ENCODE measurements around the gene GRID1. TPM values are rescaled to one million over a fixed set of nuclear protein-coding genes. Genes with fewer than 3 reads are reported as not detected.

GRID1 gene
- total and polyA plus RNA-seq, 9 of the 15 experiments (the other 6 are each of a cell fraction or from before 2014, with no cell fraction given) = 0.01 to 7.2 (median 1.2) TPM

GRCh38 chr10:85811405-85811804 lies 555.2 kb downstream of the GRID1 start:
- no peak for FAIRE-seq
- WGBS (ENCODE audit: insufficient coverage, low coverage, missing lambda C conversion rate) = 4% methylated on average over 2 of the region's 2 CpGs
- no TSS peak for BruUV-seq (replicated peaks)

GRCh38 chr10:85810674-85811073 lies 555.9 kb downstream of the GRID1 start:
- FAIRE-seq (no peak), DNase-seq (ENCODE audit: extremely low read depth in 1 of 4, low spot score in 3 of 4) (no peak), ATAC-seq (no peak)
- Histone ChIP-seq H3K9ac (ENCODE audit: insufficient read depth in 1 of 2, low read depth in 2 of 2, low read length in 2 of 2) (no peak overlapping the region), H3K4me2 (ENCODE audit: insufficient read depth, low read length) (no peak overlapping the region), H2AFZ (ENCODE audit: low read depth, low read length) (no peak overlapping the region), H3K27me3 (ENCODE audit: control insufficient read depth in 2 of 2, insufficient read depth in 2 of 2, low read length in 2 of 2) (no peaks in the 10 kb centered on the region), H3K9me1 (ENCODE audit: control insufficient read depth, insufficient read depth, low read length) (no peaks in the 10 kb centered on the region), H3K4me3 (no peak overlapping the region), H3K79me2 (ENCODE audit: control insufficient read depth, insufficient read depth, low read length) (no peaks in the 10 kb centered on the region), H3K27ac (ENCODE audit: extremely low read depth, low read depth, low read length) (no peak overlapping the region), H3K4me1 (replicated peaks in 1 of 2; ENCODE audit: control insufficient read depth in 2 of 2, insufficient read depth in 2 of 2, low read length in 2 of 2) (no peaks in the 10 kb centered on the region), H3K9me3 (replicated peaks; ENCODE audit: control insufficient read depth, insufficient read depth, low read depth, low read length) (no peaks in the 10 kb centered on the region), H4K20me1 (replicated peaks; ENCODE audit: control insufficient read depth, insufficient read depth, low read length) (no peaks in the 10 kb centered on the region), H3K36me3 (ENCODE audit: control insufficient read depth, insufficient read depth, low read length) (no peaks in the 10 kb centered on the region)
- intact Hi-C loops (cut with micrococcal nuclease) (no loop called here), in situ Hi-C loops (cut with MboI) (no loop called here)
- CTCF ChIA-PET (ENCODE audit: low intra/inter-chr PET ratio) = no interaction called here
- 0% methylated on average over 1 of the region's 1 CpG for WGBS (ENCODE audit: insufficient coverage, low coverage, missing lambda C conversion rate)
- TF ChIP-seq ZNF224 (CRISPR knock-in tag; IDR thresholded peaks at IDR 0.05) (no peak), LEF1 (IDR thresholded peaks at IDR 0.05) (no peak), NFRKB (IDR thresholded peaks at IDR 0.05; ENCODE audit: low read depth) (no peak), HES1 (IDR thresholded peaks at IDR 0.05; ENCODE audit: low read depth) (no peak)
- BruUV-seq (replicated peaks) = no TSS peak
- POLR2A ChIA-PET = no interaction called here

More at GRCh38 chr10:85811405-85811804, 555.2 kb downstream of the GRID1 start:
- POLR2A ChIA-PET = no interaction called here
- DNase-seq (ENCODE audit: extremely low read depth in 1 of 4, low spot score in 3 of 4) (no peak), ATAC-seq (no peak)
- Histone ChIP-seq H3K9ac (ENCODE audit: insufficient read depth in 1 of 2, low read depth in 2 of 2, low read length in 2 of 2) (no peak overlapping the region), H3K4me1 (replicated peaks in 1 of 2; ENCODE audit: control insufficient read depth in 2 of 2, insufficient read depth in 2 of 2, low read length in 2 of 2) (no peaks in the 10 kb centered on the region), H3K27me3 (ENCODE audit: control insufficient read depth in 2 of 2, insufficient read depth in 2 of 2, low read length in 2 of 2) (no peaks in the 10 kb centered on the region), H3K27ac (ENCODE audit: extremely low read depth, low read depth, low read length) (no peak overlapping the region), H3K79me2 (ENCODE audit: control insufficient read depth, insufficient read depth, low read length) (no peaks in the 10 kb centered on the region), H3K36me3 (ENCODE audit: control insufficient read depth, insufficient read depth, low read length) (no peaks in the 10 kb centered on the region), H3K4me2 (ENCODE audit: insufficient read depth, low read length) (no peak overlapping the region), H3K9me3 (replicated peaks; ENCODE audit: control insufficient read depth, insufficient read depth, low read depth, low read length) (no peaks in the 10 kb centered on the region), H3K4me3 (no peak overlapping the region), H3K9me1 (ENCODE audit: control insufficient read depth, insufficient read depth, low read length) (no peaks in the 10 kb centered on the region), H2AFZ (ENCODE audit: low read depth, low read length) (no peak overlapping the region), H4K20me1 (replicated peaks; ENCODE audit: control insufficient read depth, insufficient read depth, low read length) (no peaks in the 10 kb centered on the region)
- CTCF ChIA-PET (ENCODE audit: low intra/inter-chr PET ratio) = no interaction called here
- TF ChIP-seq CBX5 (IDR thresholded peaks at IDR 0.05; ENCODE audit: borderline replicate concordance, low read depth) = 0 out of 2 replicates have a peak, but pooled peaks have one; percentile 51
- TF ChIP-seq ZKSCAN1 (IDR thresholded peaks at IDR 0.05; ENCODE audit: low read depth, low read length) = no peak
- peak; percentile 91; the same call in 1 of the 2 replicates for TF ChIP-seq HLTF (IDR thresholded peaks at IDR 0.05)
- no peak for TF ChIP-seq EP400 (IDR thresholded peaks at IDR 0.05)
- no peak for TF ChIP-seq ZNF586 (CRISPR knock-in tag; conservative IDR thresholded peaks at IDR 0.05)
- TF ChIP-seq TRIM24 (IDR thresholded peaks at IDR 0.05) = peak in 1 of 2 experiments; percentile 27; a peak in 1 of 4 replicates
- TF ChIP-seq TCF7 (IDR thresholded peaks at IDR 0.05; ENCODE audit: borderline replicate concordance) = no peak
- TF ChIP-seq ZNF316 (IDR thresholded peaks at IDR 0.05) = no peak
- TF ChIP-seq TRIM28 (IDR thresholded peaks at IDR 0.05) = peak; percentile 86; the same call in 1 of the 2 replicates
- TF ChIP-seq PHF21A (IDR thresholded peaks at IDR 0.05; ENCODE audit: borderline replicate concordance, low read depth) = no peak
- in situ Hi-C loops (cut with MboI) (no loop called here), intact Hi-C loops (cut with micrococcal nuclease) (no loop called here)
